Measurements from ENCODE around the gene RERE.
"Not testable (repeated sequence)": the region's sequence is repeated elsewhere in the genome, so short reads cannot be mapped to it uniquely, and the experiment has no call there.

The RERE gene

DNA sequence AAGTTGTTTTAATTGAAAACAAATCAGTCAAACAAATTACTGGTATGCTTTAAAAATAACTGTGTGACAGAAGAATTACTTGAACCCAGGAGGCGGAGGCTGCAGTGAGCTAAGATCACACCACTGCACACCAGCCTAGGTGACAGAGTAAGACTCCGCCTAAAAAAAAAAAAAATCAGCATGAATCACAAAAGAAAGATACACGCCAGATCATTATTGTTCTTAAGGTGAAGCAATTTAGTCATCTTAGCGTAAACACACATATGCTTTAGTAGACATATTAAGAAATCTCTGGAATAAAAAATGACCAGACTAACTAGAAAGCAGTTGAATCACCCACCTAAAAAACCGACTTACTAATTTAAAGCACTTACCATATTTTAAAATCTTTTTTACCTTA is 20.2 kb downstream of the RERE start:
- no peak for DNase-seq (ENCODE audit: low read depth in 2 of 2)

DNA sequence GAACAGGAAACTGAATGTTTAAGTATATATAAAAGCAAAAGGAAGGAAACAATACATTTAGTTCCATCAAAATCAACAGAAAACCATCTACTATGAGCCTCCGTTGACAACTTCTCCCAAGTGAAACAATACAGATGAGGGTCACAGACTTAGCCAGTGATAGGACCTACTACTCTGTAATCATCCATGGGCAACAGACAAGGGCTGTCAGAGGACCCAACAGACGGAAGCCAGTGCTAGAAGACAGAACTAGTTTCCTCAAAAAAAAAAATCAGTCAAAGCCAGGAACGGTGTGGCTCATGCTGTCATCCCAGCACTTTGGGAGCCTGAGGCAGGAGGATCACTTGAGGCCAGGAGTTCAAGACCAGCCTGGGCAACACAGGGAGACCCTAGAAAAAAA is 20.6 kb downstream of the RERE start:
- no peak for DNase-seq (ENCODE audit: low read depth in 2 of 2)

DNA sequence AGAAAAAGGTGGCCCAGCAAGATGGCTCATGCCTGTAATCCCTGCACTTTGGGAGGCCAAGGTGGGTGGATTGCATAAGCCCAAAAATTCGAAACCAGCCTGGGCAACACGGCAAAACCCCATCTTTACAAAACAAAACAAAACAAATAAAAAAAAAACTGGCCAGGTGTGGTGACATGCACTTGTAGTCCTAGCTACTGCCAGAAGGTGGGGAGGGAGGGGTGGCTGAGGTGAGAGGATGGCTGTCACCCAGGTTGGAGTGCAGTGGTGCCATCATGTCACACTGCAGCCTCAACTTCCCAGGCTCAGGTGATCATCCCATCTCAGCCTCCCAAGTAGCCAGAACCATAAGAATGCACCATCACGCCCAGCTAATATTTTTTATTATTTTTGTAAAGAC is 22.8 kb downstream of the RERE start:
- DNase-seq (ENCODE audit: low read depth in 2 of 2) = no peak

DNA sequence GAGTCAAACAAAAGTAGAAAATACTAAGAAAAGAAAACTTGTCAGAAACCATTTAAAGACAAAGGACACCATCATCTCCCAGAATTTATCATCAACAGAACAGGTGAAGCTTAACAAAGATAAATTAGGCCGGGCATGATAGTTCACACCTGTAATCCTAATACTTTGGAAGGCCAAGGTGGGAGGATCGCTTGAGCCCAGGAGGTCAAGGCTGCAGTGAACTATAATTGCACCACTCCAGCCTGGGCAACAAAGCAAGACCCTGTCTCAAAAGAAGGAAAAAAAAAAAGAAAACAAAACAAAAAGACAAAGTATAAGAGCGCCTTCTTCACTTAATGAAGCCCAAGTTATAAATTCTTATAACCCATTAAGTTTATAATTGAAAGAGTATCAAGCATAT is 25.6 kb downstream of the RERE start:
- no peak for DNase-seq (ENCODE audit: low read depth in 2 of 2)

DNA sequence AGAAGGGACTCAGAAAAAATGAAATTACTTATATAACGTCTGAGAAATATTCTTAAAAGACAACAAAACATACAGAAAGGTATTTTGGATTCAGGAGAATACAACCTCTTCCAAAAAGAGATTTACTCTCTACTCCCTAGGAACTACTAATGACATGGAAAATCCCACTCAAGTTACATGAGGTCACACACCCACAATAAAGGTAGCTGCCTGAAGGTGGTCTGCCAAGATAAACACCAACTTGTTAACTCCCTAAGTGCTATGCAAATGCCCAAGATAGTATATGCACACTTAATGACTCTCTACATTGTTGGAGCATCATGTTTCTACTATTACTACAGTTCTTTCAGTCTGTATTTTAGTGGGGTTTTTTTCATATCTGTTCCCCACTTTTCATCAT is 26.5 kb downstream of the RERE start:
- DNase-seq (ENCODE audit: low read depth in 2 of 2) = no peak

DNA sequence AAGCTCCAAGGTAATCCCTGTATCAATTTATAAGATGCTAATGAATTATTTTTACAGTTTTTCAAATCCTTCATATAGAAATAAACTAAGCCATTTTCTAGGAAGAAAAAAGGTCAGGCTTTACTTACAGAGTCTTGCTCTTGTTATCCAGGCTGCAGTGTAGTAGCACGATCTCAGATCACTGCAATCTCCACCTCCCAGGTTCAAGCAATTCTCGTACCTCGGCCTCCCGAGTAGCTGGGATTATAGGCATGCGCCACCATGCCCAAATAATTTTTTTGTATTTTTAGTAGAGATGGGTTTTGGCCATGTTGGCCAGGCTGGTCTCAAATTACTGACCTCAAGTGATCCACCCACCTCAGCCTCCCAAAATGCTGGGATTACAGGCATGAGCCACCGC is 27.0 kb downstream of the RERE start:
- no peak for DNase-seq (ENCODE audit: low read depth in 2 of 2)

DNA sequence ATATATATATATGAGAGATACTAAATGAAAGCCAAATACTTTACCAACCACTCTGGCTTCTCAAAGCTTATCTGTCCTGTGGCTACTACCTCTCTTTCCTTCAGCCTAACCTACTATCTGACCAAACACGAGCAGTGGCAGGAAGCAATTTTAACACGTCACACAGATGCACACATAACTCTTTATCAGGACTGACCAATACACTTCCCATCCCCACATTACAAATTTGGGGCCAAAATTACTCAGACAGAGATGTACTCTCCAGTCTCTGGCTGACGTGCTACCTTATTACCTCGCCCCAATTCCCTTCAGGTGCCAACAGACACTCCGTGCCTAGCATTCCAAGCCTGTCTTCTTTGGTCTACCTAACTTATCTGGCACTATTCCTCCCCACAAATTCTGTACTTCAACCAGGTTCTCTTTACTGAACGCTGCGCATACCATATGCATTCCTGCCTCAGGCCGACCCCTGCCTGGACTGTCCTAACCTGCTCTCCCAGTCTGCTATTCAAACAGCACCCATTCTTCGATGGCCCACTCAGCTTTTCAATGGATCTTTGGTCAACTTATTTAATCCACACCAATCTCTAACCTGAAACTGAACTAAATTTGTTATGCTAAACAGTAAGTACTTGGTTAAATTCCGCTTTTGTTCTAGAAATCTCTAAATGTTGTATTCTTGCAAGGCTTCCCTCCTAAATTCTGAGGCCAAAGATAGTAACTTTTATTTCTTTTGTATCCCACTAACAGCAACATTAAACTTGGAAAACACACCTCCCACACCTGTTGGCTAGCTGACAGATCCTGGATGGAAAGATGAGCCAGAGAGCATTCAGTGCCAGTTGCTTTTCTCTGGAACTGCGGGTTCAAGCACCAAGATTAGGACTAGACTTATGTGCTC is 27.9 kb downstream of the RERE start:
- DNase-seq (ENCODE audit: low read depth in 2 of 2) = no peak

DNA sequence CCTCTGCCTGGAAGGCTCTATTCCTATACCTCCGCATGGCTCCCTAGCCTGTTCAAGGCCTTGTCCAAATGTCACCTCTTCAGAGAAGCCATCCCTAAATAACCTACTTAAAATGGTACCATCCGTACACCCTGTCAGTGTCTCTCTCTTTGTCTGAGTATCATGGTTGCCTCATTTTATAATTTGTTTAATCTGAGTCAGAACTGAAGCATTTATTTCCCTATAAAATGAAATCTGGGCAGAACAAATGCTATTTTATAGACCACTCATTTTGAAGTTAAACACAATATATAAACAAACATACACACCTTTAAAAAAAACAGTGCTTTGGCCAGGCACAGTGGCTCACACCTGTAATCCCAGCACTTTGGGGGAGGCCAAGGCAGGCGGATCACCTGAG is 30.2 kb downstream of the RERE start:
- no peak for DNase-seq (ENCODE audit: low read depth in 2 of 2)

DNA sequence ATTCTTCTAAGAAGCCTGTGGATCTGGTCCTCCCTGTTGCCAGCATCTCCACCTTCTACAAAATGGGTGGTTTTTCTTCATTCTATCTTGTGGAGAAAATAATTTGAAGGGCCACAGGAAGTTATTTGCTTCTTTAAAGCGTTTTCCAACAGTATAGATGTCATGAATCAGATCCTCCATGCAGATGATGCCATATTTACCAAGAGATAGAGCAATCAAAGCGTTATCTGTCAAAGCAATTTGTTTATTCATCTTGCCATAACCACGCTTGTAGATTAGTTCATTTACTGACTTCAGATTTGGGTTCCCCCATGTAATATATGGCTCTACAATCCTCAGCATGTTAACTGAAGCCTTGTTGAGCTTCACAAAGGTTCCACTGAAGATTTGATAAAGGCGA is 31.2 kb downstream of the RERE start:
- not testable (repeated sequence) for DNase-seq (ENCODE audit: low read depth in 2 of 2)

DNA sequence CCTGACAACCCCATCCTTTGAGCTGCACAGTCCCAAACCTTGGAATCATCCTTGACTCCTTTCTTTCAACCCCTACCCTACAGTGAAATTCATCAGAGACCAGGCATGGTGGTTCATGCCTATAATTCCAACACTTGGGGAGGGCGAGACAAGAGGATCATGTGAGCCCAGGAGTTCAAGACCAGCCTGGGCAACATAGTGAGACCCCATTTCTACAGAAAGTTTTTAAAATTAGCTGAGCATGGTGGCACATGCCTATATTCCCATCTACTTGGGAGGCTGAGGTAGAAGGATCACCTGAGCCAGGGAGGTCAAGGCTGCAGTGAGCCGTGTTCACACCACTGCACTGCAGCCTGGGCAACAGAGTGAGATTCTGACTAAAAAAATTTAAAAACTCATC is 34.5 kb downstream of the RERE start:
- no peak for DNase-seq (ENCODE audit: low read depth in 2 of 2)

DNA sequence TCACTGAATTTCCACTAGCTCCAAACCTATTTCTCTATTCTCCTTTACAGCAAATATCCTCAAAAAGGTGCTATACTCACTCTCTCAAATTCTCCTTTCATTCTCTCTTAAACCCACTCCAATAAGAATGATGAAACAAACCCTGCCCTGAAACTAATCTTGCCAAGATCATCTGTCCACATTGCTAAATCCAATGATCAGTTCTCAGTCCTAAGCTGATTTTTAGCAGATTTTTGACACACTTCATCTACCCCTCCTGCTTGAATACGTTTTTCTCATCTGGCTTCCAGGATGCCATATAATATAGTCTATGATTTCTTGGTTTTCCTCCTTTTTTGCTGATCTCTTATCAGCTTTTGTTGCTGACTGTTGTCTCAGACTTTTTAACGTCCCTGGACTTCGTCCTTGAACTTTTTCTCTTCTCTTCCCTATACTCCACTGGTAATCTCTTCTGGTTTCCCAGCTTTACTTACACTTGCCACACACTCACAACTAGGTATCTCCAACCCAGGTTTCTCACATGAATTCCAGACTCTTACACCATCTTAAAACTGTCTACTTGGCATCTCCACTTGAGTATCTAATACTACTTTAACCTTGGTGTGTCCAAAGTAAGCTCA is 35.3 kb downstream of the RERE start:
- no peak for DNase-seq (ENCODE audit: low read depth in 2 of 2)

DNA sequence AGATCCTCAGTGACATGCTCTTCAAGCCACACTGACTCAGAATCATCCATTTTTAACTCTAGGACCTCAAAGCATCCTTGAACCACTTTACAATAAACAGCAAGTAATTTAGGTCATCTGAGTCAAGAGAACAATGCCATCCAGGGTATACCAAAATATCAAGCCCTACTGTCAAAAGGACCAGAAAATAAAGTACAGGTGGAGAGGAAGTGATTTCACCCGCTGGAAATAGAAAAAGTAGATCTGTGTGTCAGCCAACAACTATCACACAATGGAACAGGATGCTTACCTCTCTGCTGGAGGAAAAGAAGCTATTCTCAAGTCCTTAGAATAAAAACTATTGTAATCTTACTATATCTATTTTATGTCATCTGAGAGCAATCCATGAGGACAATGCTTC is 37.0 kb downstream of the RERE start:
- no peak for DNase-seq (ENCODE audit: low read depth in 2 of 2)

DNA sequence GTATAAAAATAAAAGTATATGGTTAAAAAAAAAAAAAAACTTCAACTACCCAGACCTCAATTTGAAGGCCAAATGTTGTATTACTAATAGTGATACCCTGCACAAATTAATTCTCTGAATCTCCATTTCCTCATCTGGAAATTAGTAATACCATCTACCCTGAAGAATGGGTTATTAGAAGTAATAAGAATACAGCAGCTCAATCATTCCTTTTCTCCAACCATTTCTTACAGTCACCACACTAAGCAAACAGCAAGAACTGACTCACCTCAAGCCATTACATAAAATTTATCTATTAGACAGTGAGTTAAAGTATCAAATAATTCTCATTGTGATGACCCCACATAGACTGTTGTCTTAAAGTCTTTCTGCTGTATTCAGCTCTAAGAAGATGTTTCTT is 39.6 kb downstream of the RERE start:
- DNase-seq (ENCODE audit: low read depth in 2 of 2) = no peak

DNA sequence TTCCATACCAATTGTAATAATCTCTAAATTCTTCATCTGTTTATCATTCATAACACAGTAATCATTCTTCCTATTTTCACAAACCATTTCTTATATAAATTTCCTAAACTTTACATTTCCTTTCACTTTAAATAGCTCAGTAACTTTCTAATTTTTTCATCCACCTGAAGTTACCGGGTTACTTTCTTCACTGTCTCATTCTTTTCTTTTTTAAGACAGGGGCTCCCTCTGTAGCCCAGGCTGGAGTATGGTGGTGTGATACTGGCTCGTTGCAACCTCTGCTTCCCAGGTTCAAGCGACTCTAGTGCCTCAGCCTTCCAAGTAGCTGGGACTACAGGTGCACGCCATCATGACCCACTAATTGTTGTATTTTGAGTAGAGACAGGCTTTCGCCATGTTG is 41.3 kb downstream of the RERE start:
- no peak for DNase-seq (ENCODE audit: low read depth in 2 of 2)

DNA sequence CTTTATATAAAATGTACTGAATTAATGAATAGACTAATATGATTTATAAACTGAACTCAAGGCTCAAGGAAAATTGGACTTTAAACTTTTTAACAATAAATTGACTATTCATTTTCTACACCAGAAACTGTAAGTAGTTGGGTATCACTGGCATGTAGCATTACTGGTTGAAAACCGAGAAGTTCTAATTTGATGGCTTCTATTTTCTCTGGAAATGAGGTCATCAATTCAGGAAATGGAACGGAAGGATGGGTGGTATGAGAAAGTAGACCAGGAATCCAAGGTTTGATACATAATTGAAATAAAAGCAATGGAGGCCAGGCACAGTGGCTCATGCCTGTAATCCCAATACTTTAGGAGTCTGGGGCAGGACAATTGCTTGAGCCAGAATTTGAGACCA is 50.4 kb downstream of the RERE start:
- DNase-seq (ENCODE audit: low read depth in 2 of 2) = no peak

DNA sequence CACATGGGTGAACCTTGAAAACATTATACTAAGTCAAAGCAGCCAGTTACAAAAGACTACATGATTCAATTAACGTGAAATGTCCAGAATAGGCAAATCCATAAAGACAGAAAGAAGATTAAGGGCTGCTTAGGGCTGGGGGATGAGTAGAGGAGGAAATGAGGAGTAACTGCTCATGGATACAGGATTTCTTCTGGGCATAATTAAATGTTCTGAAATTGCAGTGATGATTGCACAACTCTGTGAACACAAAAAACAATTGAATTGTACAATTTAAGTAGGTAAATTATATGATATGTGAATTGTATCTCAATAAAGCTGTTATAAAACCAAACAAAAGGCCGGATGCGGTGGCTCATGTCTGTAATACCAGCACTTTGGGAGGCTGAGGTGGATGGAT is 52.2 kb downstream of the RERE start:
- DNase-seq (ENCODE audit: low read depth in 2 of 2) = no peak

DNA sequence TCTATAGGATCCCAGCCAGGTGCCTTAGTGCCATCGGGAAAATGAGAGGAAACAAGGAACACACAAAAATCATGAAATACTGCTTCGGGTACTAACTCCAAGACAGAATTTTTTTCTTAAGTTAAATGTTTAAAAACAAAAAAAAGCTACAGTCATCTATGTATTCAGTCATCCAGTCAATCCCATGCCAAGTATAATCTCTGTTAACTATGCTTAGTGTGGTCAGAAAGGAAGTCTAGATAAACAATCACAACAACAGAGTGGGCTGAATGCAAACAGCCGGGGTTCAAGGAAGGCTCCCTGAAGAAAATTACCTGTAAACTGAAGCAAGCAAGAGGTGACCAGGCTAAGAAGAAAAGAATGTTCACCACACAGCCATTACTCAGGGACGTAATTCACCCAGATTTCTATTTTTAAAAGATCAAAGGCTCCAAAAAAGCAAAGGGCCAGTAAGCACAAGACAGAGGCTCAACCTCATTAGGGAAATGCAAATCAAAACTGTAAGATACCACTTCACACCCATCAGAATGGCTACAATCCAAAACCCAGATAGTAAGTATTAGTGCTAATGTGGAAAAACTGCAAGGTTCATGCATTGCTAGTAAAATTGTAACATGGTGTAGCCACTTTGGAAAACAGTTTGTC is 53.0 kb downstream of the RERE start:
- DNase-seq (ENCODE audit: low read depth in 2 of 2) = no peak

DNA sequence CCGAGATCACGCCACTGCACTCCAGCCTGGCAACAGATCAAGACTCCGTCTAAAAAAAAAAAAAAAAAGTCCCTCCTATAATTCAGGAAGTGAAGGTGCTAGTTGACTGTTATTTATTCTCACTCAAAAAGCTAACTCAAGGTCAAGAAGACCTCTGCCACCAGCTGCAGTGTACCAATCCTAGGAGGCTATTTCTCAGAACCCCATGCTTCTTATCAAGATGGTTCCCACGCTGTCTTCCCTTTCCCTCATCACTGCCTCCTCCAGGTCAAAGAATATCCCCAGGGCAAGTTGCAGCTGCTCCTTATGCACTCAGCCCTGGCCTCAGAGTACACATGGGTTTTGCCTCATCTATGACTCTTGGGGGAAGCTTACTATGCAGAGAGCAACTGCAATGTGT is 53.6 kb downstream of the RERE start:
- DNase-seq (ENCODE audit: low read depth in 2 of 2) = no peak

DNA sequence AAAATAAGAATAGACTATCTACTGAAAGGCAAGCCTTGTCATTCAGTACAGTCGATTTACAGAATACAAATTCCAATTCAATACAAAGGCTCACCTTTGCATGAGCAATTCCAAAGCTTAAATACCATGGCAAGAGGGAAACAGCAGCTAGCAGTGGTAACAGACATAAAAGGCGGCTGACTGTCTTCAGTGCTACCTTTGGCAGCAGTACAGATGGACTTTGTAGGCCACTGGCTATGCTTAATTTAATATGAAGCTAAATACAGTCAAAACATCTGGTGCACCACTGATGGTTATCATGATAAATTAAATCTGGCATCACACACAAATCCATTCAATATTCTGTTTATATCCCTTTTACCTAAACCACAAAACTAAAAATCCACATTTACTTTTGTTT is 62.4 kb downstream of the RERE start:
- DNase-seq (ENCODE audit: low read depth in 2 of 2) = no peak

DNA sequence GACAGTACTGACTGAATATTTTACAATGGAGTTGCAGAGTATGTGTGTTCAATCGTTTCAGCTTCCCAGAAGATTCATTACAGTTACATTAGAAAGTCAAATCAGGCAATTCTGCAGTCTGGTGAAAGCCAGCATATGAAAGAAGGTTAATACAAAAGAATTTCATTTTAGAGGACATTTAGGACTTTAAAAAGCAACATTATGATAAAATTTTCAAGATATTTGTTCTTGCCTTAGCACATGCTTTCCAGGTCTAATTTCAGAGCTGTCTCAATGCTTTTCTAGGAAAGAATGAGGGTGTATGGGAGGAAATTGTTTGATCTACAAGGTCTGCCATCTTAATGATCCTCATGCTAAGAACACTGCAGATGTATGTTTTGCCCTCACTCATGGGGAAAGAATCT is 63.2 kb downstream of the RERE start:
- DNase-seq (ENCODE audit: low read depth in 2 of 2) = no peak

DNA sequence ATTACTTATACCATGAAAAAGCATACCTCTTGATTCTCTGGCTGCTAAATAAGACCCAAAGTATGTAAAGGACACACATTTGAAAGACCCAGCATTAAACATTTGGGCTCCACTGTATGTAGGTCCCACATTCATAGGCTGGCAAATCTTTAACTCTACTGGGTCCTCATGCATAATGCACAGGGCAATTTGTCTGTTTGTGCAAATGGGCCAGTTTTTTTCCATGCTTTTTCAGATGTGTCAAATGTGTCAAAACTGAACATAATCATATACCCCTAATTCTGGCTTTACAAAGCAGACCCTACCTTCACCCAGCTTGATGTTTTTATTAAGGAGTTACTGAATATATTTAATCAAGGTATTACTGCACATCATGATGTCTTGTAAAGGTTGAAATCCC is 63.7 kb downstream of the RERE start:
- no peak for DNase-seq (ENCODE audit: low read depth in 2 of 2)

DNA sequence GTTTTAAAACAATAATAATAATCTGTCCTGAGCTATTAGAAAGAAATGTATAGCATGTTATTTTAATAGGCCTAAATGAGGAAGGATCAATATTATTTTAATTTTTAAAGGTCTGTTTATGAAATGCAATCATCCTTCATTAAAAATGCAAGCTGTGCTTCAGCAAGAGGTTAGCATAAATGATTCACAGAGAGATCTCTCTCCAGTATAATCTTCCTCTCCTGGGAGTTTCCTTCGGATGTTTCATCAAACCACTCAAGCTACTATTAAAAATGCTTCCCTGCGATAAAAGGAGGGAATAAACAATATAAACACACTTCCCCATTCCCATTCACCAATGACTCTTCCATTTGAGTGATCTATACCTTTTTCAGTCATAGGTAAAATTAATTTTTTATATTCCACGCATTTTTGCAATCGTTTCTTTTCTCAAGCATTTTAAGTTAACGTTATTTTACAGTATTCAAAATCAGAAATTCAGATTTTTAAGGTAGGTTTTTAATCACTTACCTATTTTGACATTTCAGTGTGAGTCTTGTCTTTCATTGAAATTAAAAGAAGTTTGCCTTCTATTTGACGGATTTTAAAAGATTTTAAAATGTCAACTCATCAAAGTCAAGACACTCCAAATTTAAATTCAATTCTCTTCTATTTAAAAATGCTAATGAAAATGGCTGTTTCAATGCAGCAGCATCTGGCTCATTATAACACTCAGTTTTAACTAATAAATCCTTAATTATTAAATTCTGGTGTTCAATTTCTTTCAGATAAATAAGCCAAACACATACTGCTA is 64.3 kb downstream of the RERE start:
- no peak for DNase-seq (ENCODE audit: low read depth in 2 of 2)
